RWPE1 (cell line): Measurements from ENCODE around the gene BEST4.

Experiments
- CTCF ChIA-PET: fragments of 350-600 bp; sonication (Branson Sonifier 250); formaldehyde crosslinking; extraction: SDS; loops from one replicate; lab custom pipeline; 2021; lab: Yijun Ruan, JAX
- POLR2A ChIA-PET: fragments of 400-600 bp; formaldehyde crosslinking; extraction: SDS; loops from one replicate; lab custom pipeline; 2020; ENCODE audit warnings: antibody characterized with exemption; ENCODE audit not compliant: low non-redundant PET; lab: Yijun Ruan, JAX
- DNase-seq: peaks from one replicate; pipeline ENCODE4 v3.0.0; 2012; ENCODE audit warnings: low spot score
- H3K27ac ChIP-seq: fragments of 450-650 bp; 2 replicates; pipeline ENCODE4 v1.5.1; 2017
- TF ChIP-seq, protein P1 (sequence below): fragments of 450-650 bp; conservative IDR thresholded peaks from 2 replicates; pipeline ENCODE4 v1.5.1; 2017; ENCODE audit warnings: low read depth, mild to moderate bottlenecking

Gene BEST4

DNA sequence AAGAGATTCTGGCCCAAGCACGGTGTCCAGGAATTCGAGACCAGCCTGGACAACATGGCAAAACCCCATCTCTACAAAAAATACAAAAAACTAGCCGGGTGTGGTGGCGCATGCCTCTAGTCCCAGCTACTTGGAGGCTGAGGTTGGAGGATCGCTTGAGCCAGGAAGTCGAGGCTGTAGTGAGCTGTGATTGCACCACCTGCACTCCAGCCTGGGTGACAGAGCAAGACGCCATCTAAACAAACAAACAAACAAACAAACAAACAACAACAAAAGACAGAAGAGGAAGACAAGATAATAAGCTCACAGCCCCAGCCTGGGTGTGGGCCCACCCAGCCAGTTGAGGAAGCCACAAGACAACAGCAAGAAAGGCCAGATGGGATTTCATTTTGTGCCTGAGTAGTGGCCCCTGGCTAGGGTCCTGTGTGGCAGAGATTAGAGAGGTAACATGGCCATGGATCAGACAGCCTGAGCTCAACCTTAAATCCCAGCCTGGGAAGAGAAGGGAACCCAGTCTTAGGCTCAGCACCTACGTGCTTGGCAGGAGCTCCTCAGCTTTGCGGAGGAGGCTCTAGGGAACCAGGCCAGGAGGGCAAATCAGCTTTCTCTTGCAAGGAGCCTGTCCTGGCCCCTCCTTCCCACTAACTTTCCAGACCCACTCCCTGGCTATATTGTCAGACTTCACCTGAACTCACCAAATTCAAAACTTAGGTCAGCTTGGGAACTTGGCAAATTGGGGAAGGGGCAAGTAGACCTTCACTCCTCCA is 4.9 kb upstream of the BEST4 start:
- ChIA-PET POLR2A (interaction anchor here (0.5 to 1.5 kb wide), 2 partner anchors 18 to 1816 kb away, joined by 3 to 4 read pairs; partner anchors contain the start of gene RPS8), CTCF (interaction anchor here (0.7 to 1.5 kb wide), 3 partner anchors 9 to 219 kb away, joined by 3 to 6 read pairs (median 3); no protein-coding TSS in a partner anchor)
- TF ChIP-seq, protein P1, sequence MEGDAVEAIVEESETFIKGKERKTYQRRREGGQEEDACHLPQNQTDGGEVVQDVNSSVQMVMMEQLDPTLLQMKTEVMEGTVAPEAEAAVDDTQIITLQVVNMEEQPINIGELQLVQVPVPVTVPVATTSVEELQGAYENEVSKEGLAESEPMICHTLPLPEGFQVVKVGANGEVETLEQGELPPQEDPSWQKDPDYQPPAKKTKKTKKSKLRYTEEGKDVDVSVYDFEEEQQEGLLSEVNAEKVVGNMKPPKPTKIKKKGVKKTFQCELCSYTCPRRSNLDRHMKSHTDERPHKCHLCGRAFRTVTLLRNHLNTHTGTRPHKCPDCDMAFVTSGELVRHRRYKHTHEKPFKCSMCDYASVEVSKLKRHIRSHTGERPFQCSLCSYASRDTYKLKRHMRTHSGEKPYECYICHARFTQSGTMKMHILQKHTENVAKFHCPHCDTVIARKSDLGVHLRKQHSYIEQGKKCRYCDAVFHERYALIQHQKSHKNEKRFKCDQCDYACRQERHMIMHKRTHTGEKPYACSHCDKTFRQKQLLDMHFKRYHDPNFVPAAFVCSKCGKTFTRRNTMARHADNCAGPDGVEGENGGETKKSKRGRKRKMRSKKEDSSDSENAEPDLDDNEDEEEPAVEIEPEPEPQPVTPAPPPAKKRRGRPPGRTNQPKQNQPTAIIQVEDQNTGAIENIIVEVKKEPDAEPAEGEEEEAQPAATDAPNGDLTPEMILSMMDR: no peak
- no peak for DNase-seq
- H3K27ac ChIP-seq: peak overlapping the region; percentile 61

DNA sequence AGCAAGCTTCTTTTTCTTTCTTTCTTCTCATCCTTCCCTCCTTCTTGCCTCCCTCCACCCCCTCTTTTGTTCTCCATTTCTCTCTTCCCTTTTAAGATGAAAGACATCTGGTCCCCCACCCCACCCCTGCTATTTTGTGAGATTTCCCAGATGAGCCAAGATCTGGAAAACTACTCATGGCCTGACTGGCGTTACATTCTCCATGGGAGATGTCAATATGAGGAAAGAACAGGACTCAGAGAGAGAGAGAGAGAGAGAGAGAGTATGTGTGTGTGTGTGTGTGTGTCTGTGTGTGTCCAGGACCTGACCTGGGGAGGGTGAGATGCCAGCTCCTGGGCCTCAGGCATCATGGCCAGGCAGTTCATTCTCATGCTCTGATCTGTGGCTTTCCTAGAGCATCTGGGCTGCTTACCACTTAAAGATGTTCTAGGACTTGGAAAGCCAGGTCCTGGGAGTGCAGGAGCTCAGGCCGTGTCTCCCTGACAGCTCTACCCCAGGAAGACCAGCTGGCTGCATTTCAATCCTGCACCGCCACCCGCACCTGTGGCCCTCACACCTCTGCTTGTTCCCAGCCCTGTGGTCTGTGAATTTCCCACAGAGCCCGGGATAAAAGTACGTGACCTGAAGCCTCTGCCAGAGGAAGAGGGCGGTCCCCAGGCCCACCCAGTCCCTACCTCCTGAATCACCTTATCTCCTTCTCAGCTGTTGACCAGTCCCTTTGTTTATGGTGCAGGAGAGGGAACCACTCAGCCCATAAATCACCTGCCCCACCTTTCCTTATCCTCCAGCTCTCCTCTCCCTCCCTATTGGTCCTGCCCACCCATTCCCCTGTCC is 3.2 kb upstream of the BEST4 start:
- ChIA-PET POLR2A (no interaction called here), CTCF (no interaction called here)
- no peak overlapping the region for H3K27ac ChIP-seq
- TF ChIP-seq, protein P1: no peak
- DNase-seq: no peak

DNA sequence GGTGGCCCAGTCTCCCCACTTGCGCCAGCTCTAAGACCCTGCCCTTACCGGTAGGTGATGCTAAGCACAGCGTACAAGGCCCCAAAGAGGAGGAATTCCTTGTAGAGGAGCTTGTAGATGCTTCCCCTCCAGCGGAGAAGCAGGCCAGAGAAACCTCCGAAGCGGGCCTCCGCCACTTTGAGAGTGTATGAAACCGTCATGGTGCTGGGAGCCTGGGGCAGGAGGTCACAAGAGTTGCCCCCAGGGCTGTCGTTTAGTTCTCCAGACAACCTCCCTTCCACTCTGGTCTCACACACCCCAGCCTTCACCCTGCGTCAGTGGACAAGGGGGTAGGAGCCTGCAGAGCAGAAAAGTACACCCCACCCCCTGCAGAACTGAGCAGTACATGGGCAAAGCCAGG is 464 bp downstream of the BEST4 start:
- DNase-seq: no peak
- POLR2A ChIA-PET: no interaction called here
- TF ChIP-seq, protein P1: no peak
- H3K27ac ChIP-seq: peak overlapping the region; percentile 21
- CTCF ChIA-PET: no interaction called here

DNA sequence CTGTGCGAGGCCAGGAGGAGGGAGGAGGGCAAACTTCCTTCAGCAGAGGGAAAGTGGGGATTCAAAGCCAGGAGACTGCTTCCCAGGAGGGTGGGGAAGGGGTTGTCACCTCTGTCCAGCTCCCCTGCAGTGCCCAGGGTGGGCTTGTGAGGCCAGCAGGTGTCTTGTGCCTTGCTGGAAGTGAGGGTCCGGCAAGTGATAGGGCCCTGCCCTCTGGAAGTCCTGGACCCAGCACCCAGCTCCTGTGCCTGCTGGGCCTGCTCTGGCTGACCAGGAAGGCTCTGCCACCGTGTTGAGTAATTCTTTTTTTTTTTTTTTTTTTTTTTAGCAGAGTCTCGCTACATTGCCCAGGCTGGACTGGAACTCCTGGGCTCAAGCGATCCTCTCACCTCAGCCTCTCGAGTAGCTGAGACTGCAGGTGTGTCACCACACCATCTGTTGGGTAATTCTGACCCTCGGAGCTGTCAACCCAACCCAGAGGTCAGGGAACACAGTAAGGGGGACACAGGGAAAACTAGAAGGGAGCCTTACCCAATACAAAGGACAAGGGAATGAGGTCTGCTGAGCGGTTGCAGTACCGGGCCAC is 1.0 kb downstream of the BEST4 start:
- POLR2A ChIA-PET: no interaction called here
- no peak for DNase-seq
- CTCF ChIA-PET: interaction anchor here (0.6 kb wide), 1 partner anchor 83 kb away, joined by 3 read pairs; no protein-coding TSS in a partner anchor
- TF ChIP-seq, protein P1: no peak
- H3K27ac ChIP-seq: 0 out of 2 replicates have a peak overlapping the region, but pooled peaks have one; percentile 8

DNA sequence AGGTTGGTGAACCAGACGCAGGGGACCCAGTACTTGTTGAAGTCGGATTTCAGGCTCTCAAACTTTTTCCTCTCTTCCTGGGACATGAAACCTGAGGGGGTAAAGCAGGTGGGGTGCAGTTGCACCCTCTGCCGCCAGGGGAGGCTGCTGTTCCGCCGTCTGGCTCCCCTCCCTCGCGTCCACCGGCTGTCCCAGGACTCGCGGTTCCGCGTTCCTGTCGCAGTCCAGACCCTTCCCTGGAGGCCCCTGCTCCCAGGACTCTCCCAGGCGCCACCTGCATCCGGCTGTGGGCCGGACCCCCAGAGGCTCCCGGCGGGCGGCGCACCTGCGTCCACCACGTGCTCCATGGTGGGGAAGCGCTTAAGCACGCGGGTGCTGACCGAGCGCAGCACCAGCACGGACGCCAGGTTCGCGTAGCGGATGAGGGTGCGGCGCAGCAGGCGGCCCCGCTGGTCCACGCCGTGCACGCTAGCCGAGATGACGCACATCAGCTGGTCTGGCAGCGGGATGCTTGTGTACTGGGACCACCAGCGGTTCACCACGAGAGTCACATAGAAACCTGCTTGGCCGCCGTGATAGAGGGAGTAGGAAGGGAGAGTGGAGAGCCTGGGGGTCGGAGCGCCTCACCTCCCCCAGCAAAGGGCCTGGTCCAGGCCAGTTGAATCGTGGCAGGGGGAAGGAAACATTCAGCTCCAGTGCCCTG is 1.7 kb downstream of the BEST4 start:
- TF ChIP-seq, protein P1: peak; percentile 79
- DNase-seq: no peak
- ChIA-PET CTCF (interaction anchor here (0.6 kb wide), 1 partner anchor 83 kb away, joined by 3 read pairs; no protein-coding TSS in a partner anchor), POLR2A (no interaction called here)
- 0 out of 2 replicates have a peak overlapping the region, but pooled peaks have one; percentile 8 for H3K27ac ChIP-seq
